ENCODE data around the gene TCF7L2.

The TCF7L2 gene

DNA sequence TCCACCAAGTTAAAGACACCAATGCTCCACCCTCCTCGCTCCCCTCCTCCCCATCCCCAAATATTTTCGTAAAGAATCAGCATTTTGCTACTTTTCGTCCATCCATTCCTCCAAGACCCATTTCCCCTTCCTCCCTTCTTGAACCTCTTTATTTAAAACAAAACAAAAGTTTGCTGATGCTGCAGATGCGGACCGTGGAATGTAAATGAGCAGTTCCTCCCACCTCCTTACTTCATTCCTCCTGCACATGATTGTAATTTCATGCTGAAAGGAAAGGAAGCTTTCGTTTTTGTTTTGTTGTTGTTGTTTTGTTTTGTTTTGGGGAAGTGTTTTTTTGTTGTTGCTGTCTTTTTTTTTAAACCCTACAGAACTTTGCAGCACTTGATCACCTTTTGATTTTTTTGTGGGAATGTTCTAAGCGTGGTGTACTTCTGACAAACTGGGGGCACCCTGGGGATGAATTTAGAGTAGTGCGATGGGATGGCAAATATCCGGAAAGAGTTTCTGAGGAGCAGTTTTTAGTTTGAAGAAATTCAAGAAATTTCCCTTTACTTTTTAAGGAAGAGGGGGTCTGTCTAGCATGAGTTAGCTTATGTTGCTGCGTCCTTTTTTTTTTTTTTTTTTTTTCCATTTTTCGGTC lies 177.3 kb downstream of the TCF7L2 start:
- H3K4me3 ChIP-seq (ENCODE audit: low read depth, low read length, poor library complexity, severe bottlenecking), result no peak overlapping the region
- no peak overlapping the region for H3K4me2 ChIP-seq (ENCODE audit: low read length)
- H3K4me1 ChIP-seq (ENCODE audit: insufficient read depth, low read length, severe bottlenecking), result peaks cover 24% of the 10 kb centered on the region
- H3K27ac ChIP-seq (ENCODE audit: low read depth, low read length, poor library complexity, severe bottlenecking), result no peak overlapping the region
- no peaks in the 10 kb centered on the region for H4K20me1 ChIP-seq (ENCODE audit: insufficient read depth, low read length)
- no peak overlapping the region for H3K9ac ChIP-seq (ENCODE audit: low read length)
- TF ChIP-seq, protein P1, sequence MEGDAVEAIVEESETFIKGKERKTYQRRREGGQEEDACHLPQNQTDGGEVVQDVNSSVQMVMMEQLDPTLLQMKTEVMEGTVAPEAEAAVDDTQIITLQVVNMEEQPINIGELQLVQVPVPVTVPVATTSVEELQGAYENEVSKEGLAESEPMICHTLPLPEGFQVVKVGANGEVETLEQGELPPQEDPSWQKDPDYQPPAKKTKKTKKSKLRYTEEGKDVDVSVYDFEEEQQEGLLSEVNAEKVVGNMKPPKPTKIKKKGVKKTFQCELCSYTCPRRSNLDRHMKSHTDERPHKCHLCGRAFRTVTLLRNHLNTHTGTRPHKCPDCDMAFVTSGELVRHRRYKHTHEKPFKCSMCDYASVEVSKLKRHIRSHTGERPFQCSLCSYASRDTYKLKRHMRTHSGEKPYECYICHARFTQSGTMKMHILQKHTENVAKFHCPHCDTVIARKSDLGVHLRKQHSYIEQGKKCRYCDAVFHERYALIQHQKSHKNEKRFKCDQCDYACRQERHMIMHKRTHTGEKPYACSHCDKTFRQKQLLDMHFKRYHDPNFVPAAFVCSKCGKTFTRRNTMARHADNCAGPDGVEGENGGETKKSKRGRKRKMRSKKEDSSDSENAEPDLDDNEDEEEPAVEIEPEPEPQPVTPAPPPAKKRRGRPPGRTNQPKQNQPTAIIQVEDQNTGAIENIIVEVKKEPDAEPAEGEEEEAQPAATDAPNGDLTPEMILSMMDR (IDR thresholded peaks at IDR 0.05; ENCODE audit: low read length), result no peak
- TF ChIP-seq EZH2 (IDR thresholded peaks at IDR 0.05; ENCODE audit: borderline replicate concordance, low read length), result no peak
- H3K79me2 ChIP-seq (ENCODE audit: insufficient read depth, low read length), result peaks cover 6% of the 10 kb centered on the region; the same call in 1 of the 2 replicates
- H3F3A ChIP-seq (ENCODE audit: insufficient read depth, low read length), result no peaks in the 10 kb centered on the region
- H3K27me3 ChIP-seq (ENCODE audit: insufficient read depth, low read length), result no peaks in the 10 kb centered on the region
- no peaks in the 10 kb centered on the region for H3K9me3 ChIP-seq (ENCODE audit: low read length)
- no peaks in the 10 kb centered on the region for H3K9me2 ChIP-seq (ENCODE audit: low read depth, low read length)
- H3K36me3 ChIP-seq (ENCODE audit: insufficient read depth, low read length), result no peaks in the 10 kb centered on the region
- H2AFZ ChIP-seq (ENCODE audit: low read length), result no peak overlapping the region

DNA sequence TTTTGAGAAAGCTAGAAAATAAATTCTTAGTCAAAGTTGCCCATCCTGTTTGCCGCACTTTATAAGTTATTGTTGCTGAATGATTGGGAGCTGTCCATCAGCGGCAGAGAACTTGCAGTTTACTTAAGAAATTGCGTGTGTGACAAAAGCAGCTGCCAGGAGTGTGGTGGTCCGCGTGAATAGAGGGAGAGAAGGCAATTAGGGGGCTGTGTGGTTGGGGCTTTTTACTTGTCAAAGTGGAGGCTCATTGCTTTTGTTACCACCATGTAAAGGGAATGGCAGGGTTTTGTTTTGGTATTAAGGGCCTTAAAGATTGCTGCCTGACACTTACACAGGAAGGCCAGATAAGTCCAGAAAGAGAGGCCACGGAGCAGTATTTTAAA lies 177.8 kb downstream of the TCF7L2 start:
- Histone ChIP-seq H3K79me2 (ENCODE audit: insufficient read depth, low read length) (peaks cover 6% of the 10 kb centered on the region; the same call in 1 of the 2 replicates), H3K9me2 (ENCODE audit: low read depth, low read length) (no peaks in the 10 kb centered on the region), H3K36me3 (ENCODE audit: insufficient read depth, low read length) (no peaks in the 10 kb centered on the region), H3K4me1 (ENCODE audit: insufficient read depth, low read length, severe bottlenecking) (peaks cover 24% of the 10 kb centered on the region), H3K27me3 (ENCODE audit: insufficient read depth, low read length) (no peaks in the 10 kb centered on the region), H3K4me3 (ENCODE audit: low read depth, low read length, poor library complexity, severe bottlenecking) (no peak overlapping the region), H3K9me3 (ENCODE audit: low read length) (no peaks in the 10 kb centered on the region), H3K27ac (ENCODE audit: low read depth, low read length, poor library complexity, severe bottlenecking) (no peak overlapping the region), H2AFZ (ENCODE audit: low read length) (no peak overlapping the region), H3K4me2 (ENCODE audit: low read length) (no peak overlapping the region), H4K20me1 (ENCODE audit: insufficient read depth, low read length) (no peaks in the 10 kb centered on the region), H3F3A (ENCODE audit: insufficient read depth, low read length) (no peaks in the 10 kb centered on the region), H3K9ac (ENCODE audit: low read length) (no peak overlapping the region)
- TF ChIP-seq, protein P1 (IDR thresholded peaks at IDR 0.05; ENCODE audit: low read length), result no peak
- TF ChIP-seq EZH2 (IDR thresholded peaks at IDR 0.05; ENCODE audit: borderline replicate concordance, low read length), result no peak

DNA sequence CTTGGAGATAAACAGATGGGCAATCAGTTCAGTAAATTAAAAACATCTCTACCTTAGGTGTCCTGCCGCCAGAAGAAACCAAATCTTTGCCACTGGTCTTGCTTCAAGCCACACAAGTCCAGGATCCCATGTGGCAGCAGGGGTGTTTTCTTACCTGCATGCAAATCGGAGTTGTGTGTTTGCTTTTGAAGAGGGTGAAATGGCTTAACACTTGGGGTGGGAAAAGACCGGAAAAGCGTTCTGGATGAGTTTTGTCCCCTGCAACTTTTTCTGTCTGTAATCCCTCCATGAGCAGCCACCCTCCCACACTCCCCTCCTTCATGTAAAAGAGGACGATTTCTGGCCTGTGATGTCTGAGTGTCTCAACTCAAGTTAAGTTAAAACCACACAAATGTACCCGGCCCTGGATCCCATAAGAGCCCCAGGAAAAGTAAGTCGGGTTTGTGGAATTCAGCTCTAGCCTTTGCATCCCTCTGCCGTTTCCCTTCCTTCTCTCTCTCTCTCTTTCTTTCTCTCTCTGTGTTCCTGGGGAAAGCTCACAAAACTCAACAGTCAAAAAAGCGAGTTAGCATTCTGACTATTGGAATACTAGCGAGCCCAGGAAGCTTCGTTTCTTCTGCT lies 178.5 kb downstream of the TCF7L2 start:
- no peaks in the 10 kb centered on the region for H4K20me1 ChIP-seq (ENCODE audit: insufficient read depth, low read length)
- no peak overlapping the region for H3K27ac ChIP-seq (ENCODE audit: low read depth, low read length, poor library complexity, severe bottlenecking)
- no peak overlapping the region for H2AFZ ChIP-seq (ENCODE audit: low read length)
- no peaks in the 10 kb centered on the region for H3K27me3 ChIP-seq (ENCODE audit: insufficient read depth, low read length)
- peaks cover 6% of the 10 kb centered on the region; the same call in 1 of the 2 replicates for H3K79me2 ChIP-seq (ENCODE audit: insufficient read depth, low read length)
- H3K9ac ChIP-seq (ENCODE audit: low read length), result no peak overlapping the region
- peaks cover 24% of the 10 kb centered on the region for H3K4me1 ChIP-seq (ENCODE audit: insufficient read depth, low read length, severe bottlenecking)
- TF ChIP-seq EZH2 (IDR thresholded peaks at IDR 0.05; ENCODE audit: borderline replicate concordance, low read length), result no peak
- TF ChIP-seq, protein P1 (IDR thresholded peaks at IDR 0.05; ENCODE audit: low read length), result no peak
- no peaks in the 10 kb centered on the region for H3K9me2 ChIP-seq (ENCODE audit: low read depth, low read length)
- H3F3A ChIP-seq (ENCODE audit: insufficient read depth, low read length), result no peaks in the 10 kb centered on the region
- H3K4me2 ChIP-seq (ENCODE audit: low read length), result no peak overlapping the region; the same call in 1 of the 2 replicates
- H3K9me3 ChIP-seq (ENCODE audit: low read length), result no peaks in the 10 kb centered on the region
- H3K36me3 ChIP-seq (ENCODE audit: insufficient read depth, low read length), result no peaks in the 10 kb centered on the region
- no peak overlapping the region for H3K4me3 ChIP-seq (ENCODE audit: low read depth, low read length, poor library complexity, severe bottlenecking)
